ENCODE data around the gene ATP9A.
"Not testable (repeated sequence)": the region's sequence is repeated elsewhere in the genome, so short reads cannot be mapped to it uniquely, and the experiment has no call there.

The ATP9A gene, protein sequence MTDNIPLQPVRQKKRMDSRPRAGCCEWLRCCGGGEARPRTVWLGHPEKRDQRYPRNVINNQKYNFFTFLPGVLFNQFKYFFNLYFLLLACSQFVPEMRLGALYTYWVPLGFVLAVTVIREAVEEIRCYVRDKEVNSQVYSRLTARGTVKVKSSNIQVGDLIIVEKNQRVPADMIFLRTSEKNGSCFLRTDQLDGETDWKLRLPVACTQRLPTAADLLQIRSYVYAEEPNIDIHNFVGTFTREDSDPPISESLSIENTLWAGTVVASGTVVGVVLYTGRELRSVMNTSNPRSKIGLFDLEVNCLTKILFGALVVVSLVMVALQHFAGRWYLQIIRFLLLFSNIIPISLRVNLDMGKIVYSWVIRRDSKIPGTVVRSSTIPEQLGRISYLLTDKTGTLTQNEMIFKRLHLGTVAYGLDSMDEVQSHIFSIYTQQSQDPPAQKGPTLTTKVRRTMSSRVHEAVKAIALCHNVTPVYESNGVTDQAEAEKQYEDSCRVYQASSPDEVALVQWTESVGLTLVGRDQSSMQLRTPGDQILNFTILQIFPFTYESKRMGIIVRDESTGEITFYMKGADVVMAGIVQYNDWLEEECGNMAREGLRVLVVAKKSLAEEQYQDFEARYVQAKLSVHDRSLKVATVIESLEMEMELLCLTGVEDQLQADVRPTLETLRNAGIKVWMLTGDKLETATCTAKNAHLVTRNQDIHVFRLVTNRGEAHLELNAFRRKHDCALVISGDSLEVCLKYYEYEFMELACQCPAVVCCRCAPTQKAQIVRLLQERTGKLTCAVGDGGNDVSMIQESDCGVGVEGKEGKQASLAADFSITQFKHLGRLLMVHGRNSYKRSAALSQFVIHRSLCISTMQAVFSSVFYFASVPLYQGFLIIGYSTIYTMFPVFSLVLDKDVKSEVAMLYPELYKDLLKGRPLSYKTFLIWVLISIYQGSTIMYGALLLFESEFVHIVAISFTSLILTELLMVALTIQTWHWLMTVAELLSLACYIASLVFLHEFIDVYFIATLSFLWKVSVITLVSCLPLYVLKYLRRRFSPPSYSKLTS

DNA sequence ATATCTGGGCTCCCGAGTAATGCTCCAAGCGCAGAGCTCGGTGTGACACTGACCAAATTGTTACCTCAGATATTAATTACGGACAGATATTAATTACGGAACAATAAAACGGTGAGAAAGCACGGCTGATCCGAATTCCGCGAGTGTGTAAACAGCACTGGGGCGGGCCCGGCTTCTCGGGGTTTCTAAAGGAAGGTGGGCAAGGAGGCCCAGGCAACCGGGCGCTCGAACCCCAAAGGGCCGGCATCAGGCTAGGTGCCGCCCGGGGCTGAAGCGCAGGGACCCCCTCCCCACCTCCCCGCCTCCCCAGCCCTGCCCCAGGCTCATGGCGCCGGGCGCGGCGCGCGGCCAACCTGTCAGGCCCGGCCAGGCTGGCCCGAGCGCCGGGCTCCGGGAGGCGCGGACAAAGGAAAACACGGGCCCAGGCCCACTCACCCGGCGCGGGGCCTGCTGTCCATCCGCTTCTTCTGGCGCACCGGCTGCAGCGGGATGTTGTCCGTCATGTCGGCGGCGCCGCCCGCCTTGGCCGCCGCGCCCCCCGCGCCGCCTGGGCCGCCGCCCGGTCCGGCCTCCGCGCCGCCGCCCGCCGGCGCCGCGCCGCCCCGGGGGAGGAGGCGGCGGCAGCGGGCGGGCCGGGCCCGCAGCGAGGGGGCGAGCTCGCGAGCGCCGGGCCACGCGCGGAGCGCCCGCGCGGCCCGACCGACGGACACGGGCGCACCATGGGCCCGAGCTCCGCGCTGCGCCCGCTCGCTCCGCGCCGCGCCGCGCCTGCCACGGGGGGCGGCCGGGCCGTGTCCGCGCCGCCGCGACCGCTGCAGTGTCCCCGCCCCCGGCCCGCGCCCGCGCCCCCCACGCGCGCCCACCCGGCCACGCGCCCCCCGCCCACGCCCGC is at the start of gene ATP9A:
Gene ATP9A (minus strand): TSS at position 524 of the 892 bp plus-strand sequence. CDS start 21 bp downstream, at position 503.
- DNase-seq (ENCODE audit: low read depth in 2 of 2): no peak

GRCh38 chr20:51816856-51817255 is 48.7 kb upstream of the ATP9A start:
- DNase-seq (ENCODE audit: low read depth in 2 of 2): not testable (repeated sequence)

- DNase-seq (ENCODE audit: low read depth in 2 of 2): no peak
Observed at GRCh38 chr20:51815383-51816076, 47.3 kb upstream of the ATP9A start.

GRCh38 chr20:51812861-51813260 is 44.7 kb upstream of the ATP9A start:
- no peak for DNase-seq (ENCODE audit: low read depth in 2 of 2)

DNA sequence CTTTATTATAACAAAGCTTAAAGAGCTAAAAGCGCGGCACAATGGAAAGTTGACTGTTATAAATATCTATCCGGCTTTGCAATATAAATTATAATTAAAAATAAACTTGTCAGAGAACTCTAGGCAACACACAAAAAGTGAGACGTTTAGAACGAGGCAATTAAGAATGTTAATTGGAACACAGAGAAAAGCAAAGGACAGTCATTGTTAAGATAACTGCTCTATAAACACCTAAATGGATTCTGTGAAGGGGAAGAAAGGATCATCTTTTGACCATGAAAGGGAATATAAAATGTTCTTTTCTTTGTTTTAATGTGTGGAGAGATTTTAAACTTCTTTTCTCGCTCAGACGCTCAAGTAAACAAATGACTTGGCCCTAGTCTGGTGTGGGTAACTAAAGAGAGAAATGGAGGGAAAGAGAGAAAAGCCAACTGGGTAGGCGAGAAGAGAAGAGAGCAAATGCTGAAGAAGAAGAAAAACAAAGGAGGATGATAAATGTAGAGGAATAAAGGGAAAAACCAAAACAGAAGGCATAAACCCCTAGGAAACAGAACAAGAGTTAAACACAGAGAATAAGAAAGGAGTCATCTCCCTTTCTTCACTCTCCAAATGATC is 43.4 kb upstream of the ATP9A start:
- DNase-seq (ENCODE audit: low read depth in 2 of 2): no peak

- no peak for DNase-seq (ENCODE audit: low read depth in 2 of 2)
Observed at GRCh38 chr20:51811042-51811355, 42.8 kb upstream of the ATP9A start.

DNA sequence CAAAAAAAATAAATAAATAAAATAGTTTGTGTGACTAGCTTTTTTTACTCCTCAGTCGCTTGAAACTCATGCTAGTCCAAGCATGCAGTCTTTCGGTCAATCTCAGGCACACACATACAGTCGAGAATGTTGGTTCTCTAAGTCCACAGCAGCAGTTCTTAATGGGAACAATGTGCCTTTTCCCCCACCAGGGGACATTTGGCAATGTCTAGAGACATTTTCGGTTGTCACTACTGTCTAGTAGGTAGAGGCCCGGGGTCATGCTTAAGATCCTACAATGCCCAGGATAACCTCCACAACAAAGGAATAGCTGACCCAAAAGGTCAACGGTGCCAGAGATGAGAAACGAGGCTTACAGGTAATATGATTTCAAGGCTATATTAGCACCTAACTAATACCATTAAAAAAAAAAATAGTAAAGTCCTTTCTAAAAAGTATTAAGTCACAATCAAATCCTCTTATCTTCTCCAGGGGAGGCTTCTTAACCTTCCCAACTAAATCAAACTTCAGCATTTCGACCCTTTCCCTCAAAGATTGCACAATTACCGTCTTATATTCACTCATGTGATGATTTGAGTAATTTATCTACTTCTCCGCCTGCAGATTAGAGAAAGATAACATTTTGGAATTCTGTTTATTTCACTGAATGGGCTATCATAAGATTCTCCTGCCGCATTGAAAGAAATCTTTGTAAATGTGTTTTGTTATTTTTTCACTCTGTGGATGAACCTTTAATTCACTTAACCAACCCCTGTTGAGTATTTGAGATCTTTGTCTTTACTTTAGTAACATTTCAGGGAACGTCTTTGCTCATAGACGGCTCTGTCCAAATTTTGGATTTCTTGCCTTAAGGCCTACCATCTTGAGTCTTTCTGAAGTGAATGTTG is 42.2 kb upstream of the ATP9A start:
- no peak for DNase-seq (ENCODE audit: low read depth in 2 of 2)

GRCh38 chr20:51807720-51808250 is 39.6 kb upstream of the ATP9A start:
- DNase-seq (ENCODE audit: low read depth in 2 of 2): no peak

GRCh38 chr20:51804754-51805153 is 36.6 kb upstream of the ATP9A start:
- no peak for DNase-seq (ENCODE audit: low read depth in 2 of 2)

DNA sequence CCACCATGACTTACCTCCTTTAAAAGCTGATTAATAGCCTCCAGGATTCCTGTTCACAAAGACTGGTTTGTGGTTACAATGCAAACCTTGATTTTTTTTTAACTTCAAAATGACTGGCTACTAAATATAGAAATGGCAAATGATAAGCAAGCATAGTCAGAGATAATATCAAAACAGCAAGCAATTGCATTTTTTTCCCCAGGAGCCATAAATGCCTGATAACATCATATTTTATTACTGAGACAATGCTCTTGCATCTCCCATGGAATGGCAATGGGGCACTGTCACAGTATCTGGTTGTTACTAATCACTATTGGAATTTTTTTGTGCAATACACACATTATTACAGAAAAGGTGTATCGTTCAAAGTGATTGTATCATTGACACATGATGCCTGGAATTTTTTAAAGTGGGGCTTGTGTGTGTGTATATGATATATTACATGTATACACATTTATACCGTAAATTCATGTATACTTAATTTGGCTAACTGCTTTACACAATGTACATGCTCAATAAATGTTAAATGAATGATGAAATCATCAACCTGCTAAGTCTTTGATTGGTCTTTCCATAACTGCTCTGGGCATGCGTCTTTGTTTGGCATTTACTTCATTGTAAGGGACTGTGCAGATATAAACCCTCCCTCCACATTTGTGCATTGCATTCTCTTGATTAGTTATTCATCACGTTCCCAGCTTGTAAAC is 35.1 kb upstream of the ATP9A start:
- no peak for DNase-seq (ENCODE audit: low read depth in 2 of 2)

DNA sequence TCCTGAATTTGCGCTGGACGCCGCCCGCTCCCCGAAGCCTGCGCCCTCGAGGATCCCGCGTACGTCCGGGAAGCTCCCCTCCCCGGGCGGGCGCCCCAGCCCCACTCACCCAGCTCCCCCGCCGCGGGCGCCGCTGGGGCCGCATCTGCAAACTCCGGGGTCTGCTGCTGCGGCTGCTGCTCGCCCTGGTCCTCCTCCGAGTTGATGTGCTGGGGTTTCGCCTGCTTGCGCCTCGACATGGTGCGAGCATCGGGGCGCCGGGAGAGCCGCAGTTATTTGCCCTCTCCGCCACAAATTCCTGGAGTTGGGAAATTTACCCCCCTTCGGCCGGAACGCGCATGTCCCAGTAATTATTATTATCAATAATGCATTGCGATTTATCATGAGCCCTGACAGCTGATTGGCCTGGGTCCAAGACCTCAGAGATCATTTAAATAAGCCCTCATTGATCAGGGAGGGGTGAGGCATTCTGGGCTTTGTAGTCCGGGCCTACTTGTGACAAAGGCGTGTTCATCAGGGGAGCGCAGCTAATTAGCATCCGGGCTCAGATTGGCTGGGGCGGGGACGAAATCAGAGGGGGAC is 34.1 kb upstream of the ATP9A start, which contains the start of gene SALL4:
Gene SALL4 (minus strand): TSS at position 352 of the 582 bp plus-strand sequence. CDS start 113 bp downstream, at position 239.
- DNase-seq (ENCODE audit: low read depth in 2 of 2): no peak

- DNase-seq (ENCODE audit: low read depth in 2 of 2): no peak
Observed at GRCh38 chr20:51801823-51802123, 33.6 kb upstream of the ATP9A start.

GRCh38 chr20:51801122-51801822 is 33.1 kb upstream of the ATP9A start:
- DNase-seq (ENCODE audit: low read depth in 2 of 2): no peak

DNA sequence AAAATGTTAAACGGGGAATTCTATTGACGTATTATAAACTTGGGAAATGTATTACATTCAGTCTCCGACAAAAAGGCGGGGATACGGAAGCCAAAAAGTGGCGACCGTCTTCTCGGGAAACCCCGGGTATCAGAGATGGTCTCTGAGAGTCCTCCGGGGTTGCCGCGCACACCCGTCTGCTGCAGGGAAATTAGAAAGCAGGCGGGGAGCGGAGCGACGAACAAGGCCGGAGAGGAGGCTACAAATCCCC is 32.6 kb upstream of the ATP9A start:
- no peak for DNase-seq (ENCODE audit: low read depth in 2 of 2)

GRCh38 chr20:51800060-51800871 is 32.1 kb upstream of the ATP9A start:
- peak; percentile 21 to 26 for DNase-seq (ENCODE audit: low read depth in 2 of 2)

- DNase-seq (ENCODE audit: low read depth in 2 of 2): no peak
Observed at GRCh38 chr20:51799401-51799860, 31.2 kb upstream of the ATP9A start.

Data from stimulated activated CD8-positive, alpha-beta memory T cell treated with anti-CD3 and anti-CD28 coated beads, Interleukin-7, amount 100 ng/mL, for 4 hours (primary cell).